ENCODE measurements around the gene RAB31.

The RAB31 gene

DNA sequence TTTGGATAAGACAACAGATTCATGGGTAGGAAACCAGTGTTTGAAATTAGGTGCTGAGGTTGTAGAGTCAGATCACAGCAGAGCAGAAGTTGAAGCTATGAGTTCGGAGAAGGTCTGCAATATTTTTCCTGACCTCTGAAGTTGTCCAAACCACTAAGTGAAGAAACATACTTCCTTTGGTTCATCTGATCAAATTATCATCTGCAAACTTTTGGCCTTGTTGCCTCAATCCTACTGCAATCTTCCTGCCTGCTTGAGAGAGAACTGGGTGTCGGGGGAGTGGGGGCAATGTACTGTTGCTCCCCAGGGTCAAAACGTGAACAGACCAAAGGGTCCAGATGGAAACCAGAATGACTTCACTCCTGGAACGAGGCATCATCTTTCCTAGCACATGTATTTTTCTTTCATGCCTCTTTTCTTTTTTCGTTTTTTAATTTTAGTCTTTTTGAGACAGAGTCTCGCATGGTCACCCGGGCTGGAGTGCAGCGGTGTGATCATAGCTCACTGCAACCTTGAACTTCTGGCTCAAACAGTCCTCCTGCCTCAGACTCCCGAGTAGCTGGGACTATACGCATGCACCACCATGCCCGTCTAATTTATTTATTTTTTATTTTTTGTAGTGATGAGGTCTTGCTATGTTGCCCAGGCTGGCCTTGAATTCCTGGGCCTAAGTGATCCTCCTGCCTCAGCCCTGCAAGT, 42.7 kb downstream of the RAB31 start:
- H3K27me3 ChIP-seq (ENCODE audit: insufficient read depth, low read depth, severe bottlenecking): no peaks in the 10 kb centered on the region
- H3K9me3 ChIP-seq (ENCODE audit: severe bottlenecking): no peaks in the 10 kb centered on the region
- H3K4me3 ChIP-seq (ENCODE audit: low read depth, low read length): no peak overlapping the region
- H3K36me3 ChIP-seq: no peaks in the 10 kb centered on the region
- H3K27ac ChIP-seq: no peak overlapping the region
- DNase-seq: no peak
- TF ChIP-seq, protein P1, sequence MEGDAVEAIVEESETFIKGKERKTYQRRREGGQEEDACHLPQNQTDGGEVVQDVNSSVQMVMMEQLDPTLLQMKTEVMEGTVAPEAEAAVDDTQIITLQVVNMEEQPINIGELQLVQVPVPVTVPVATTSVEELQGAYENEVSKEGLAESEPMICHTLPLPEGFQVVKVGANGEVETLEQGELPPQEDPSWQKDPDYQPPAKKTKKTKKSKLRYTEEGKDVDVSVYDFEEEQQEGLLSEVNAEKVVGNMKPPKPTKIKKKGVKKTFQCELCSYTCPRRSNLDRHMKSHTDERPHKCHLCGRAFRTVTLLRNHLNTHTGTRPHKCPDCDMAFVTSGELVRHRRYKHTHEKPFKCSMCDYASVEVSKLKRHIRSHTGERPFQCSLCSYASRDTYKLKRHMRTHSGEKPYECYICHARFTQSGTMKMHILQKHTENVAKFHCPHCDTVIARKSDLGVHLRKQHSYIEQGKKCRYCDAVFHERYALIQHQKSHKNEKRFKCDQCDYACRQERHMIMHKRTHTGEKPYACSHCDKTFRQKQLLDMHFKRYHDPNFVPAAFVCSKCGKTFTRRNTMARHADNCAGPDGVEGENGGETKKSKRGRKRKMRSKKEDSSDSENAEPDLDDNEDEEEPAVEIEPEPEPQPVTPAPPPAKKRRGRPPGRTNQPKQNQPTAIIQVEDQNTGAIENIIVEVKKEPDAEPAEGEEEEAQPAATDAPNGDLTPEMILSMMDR (IDR thresholded peaks at IDR 0.05; ENCODE audit: low read depth, low read length): no peak

DNA sequence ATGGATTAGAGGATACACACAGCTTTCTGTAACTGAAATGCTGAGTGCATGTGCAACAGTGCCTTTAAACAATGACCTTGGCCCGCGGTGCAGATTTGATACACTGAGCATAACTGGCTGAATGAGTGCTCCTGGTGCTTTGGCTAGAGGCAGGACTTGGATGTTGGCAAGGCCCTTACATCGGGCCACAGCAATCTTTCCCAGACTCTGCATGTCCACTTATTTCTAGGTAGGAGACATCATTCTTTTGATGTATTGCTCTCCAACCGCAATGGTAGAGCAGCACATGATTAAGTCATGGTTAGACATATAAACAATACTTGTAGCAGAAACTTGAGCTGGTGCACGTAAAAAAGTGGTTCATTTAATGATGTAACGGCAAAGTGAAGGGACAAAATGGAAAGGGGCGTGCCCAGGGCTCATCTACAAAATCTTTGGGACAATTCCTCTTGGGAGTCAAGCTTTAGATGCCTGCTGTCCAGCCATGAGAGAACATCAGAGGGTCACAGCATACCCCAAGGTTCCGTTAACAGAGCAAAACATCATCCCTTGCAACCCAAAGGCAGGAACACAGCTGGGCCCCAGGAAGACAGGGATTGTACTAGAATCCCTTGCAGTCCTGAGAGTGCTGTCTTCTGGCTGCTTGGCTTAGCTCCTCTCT, 43.4 kb downstream of the RAB31 start:
- Histone ChIP-seq H3K27ac (no peak overlapping the region), H3K9me3 (ENCODE audit: severe bottlenecking) (no peaks in the 10 kb centered on the region), H3K4me3 (ENCODE audit: low read depth, low read length) (no peak overlapping the region), H3K27me3 (ENCODE audit: insufficient read depth, low read depth, severe bottlenecking) (no peaks in the 10 kb centered on the region), H3K36me3 (no peaks in the 10 kb centered on the region)
- DNase-seq: no peak
- TF ChIP-seq, protein P1 (IDR thresholded peaks at IDR 0.05; ENCODE audit: low read depth, low read length): no peak

DNA sequence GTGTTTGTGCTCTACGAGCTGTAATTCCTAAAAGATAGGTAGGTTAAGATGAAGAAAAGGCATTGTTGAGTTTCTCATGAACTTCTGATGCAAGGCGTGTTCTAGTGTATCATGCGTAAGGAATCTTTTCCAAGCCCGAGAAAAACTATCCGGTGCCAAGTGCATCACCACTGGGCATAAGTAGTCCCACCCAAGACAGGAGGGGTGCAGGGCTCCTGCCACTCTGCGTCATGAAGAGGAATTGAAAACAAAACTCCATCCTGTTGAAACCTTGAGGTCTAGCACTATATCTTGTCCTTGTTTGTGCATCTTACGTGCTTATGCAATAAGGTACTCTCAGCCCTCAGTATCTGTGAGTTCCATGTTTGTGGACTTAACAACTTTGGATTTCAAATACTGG, 45.7 kb downstream of the RAB31 start:
- Histone ChIP-seq H3K9me3 (ENCODE audit: severe bottlenecking) (no peaks in the 10 kb centered on the region), H3K36me3 (no peaks in the 10 kb centered on the region), H3K4me3 (ENCODE audit: low read depth, low read length) (no peak overlapping the region), H3K27me3 (ENCODE audit: insufficient read depth, low read depth, severe bottlenecking) (no peaks in the 10 kb centered on the region), H3K27ac (no peak overlapping the region)
- DNase-seq: no peak
- TF ChIP-seq, protein P1 (IDR thresholded peaks at IDR 0.05; ENCODE audit: low read depth, low read length): no peak

DNA sequence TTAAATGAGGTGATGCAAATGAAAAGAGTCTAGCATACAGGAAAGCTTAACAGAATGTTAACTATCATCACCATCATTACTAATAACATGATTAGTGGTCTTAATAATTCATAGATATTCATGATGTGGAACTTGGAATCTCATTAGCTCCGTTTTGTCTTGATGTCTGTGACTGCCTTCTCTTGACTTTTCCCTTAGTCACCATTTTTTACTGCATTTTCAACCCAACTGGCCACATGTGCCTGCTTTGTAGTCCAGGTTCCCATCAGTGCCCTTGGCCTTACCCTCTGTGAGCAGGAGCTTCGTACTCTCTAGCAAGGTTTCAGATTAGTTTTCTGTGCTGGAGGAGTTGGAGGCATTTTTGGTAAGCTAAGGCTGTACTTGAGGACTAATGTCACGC, 47.0 kb downstream of the RAB31 start:
- no peak overlapping the region for H3K27ac ChIP-seq
- H3K9me3 ChIP-seq (ENCODE audit: severe bottlenecking): no peaks in the 10 kb centered on the region
- no peak overlapping the region for H3K4me3 ChIP-seq (ENCODE audit: low read depth, low read length)
- no peaks in the 10 kb centered on the region for H3K27me3 ChIP-seq (ENCODE audit: insufficient read depth, low read depth, severe bottlenecking)
- no peak for DNase-seq
- TF ChIP-seq, protein P1 (IDR thresholded peaks at IDR 0.05; ENCODE audit: low read depth, low read length): no peak
- H3K36me3 ChIP-seq: no peaks in the 10 kb centered on the region

DNA sequence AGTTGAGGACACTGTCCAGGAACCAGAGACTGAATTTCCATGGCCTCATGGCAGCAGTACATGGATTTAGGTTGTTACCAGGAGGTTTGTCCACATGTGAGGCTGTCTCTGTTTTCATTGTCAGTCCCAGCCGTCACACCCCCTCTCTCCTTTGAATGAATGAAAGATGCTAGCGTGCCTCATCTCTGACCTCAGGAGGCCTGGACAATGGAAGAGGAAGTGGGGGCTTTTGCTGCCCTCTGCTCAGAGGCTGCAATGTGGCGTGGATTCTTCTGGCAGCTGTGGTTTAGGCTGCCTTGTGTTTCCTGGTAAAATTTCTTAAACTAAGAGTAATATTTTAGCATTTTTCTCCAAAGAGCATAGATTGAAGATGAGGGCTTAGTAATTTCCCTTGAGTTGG, 47.5 kb downstream of the RAB31 start:
- no peak overlapping the region for H3K4me3 ChIP-seq (ENCODE audit: low read depth, low read length)
- H3K27ac ChIP-seq: no peak overlapping the region
- no peaks in the 10 kb centered on the region for H3K9me3 ChIP-seq (ENCODE audit: severe bottlenecking)
- no peaks in the 10 kb centered on the region for H3K27me3 ChIP-seq (ENCODE audit: insufficient read depth, low read depth, severe bottlenecking)
- TF ChIP-seq, protein P1 (IDR thresholded peaks at IDR 0.05; ENCODE audit: low read depth, low read length): no peak
- no peaks in the 10 kb centered on the region for H3K36me3 ChIP-seq
- no peak for DNase-seq

Measured in WERI-Rb-1 (cell line).